ENCODE measurements around the gene G2E3.

- TF ChIP-seq CTCF (IDR thresholded peaks at IDR 0.05; ENCODE audit: low read depth, low read length) = no peak
- no peak for TF ChIP-seq EZH2phosphoT487 (IDR thresholded peaks at IDR 0.05; ENCODE audit: low read depth)
Observed at GRCh38 chr14:30608533-30609006, 49.6 kb downstream of the G2E3 start.
